Measurements from ENCODE around the gene P2RY14.

DNA sequence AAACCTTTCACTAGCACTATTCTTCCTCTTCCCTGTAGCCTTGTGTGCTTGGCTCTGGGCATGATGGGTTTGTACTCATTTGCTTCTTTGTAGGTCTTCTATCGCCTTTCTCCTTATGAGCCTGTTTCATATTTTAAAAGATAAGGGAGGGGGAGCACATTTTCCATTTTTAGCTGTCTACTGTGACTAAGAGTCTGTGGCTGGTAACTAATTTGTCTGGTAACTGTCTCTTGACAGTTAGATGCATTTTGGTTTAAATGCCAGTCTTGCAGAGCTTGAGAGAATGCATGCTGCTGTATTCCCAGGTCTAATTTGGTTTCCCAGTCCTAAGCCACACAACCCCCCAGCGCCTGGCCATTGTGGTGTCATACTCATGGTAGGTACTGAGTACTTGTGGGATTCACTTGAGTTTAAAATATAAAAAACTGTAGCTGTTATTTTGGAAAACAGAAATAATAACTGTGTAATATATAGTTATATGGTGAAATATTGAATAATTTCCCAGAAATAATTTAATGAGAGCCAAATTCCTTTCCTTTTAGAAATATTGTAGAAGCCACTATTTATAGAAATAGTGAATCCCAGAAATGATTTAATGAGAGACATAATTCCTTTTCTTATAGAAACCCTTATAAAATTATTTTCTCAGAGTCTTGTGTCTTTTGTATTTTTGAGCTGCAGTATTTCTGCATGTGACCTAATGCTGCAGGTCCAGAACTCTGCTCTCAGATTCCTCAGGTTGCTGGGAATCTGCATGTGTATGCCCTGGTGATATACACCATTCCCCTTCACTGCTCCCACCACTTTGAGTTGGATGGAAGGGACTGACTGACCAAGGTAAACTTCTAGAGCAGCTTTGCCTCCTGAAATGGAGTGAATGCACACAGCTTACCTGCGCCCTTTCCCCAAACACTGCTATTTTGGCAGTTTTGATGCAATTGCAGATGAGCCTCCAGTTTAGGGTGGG, 61.4 kb downstream of the P2RY14 start:
- no peak for TF ChIP-seq RELA (CRISPR knock-in tag; IDR thresholded peaks at IDR 0.05; ENCODE audit: borderline replicate concordance)
- TF ChIP-seq, protein P1, sequence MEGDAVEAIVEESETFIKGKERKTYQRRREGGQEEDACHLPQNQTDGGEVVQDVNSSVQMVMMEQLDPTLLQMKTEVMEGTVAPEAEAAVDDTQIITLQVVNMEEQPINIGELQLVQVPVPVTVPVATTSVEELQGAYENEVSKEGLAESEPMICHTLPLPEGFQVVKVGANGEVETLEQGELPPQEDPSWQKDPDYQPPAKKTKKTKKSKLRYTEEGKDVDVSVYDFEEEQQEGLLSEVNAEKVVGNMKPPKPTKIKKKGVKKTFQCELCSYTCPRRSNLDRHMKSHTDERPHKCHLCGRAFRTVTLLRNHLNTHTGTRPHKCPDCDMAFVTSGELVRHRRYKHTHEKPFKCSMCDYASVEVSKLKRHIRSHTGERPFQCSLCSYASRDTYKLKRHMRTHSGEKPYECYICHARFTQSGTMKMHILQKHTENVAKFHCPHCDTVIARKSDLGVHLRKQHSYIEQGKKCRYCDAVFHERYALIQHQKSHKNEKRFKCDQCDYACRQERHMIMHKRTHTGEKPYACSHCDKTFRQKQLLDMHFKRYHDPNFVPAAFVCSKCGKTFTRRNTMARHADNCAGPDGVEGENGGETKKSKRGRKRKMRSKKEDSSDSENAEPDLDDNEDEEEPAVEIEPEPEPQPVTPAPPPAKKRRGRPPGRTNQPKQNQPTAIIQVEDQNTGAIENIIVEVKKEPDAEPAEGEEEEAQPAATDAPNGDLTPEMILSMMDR (IDR thresholded peaks at IDR 0.05): no peak
- TF ChIP-seq NR3C1 (CRISPR knock-in tag; conservative IDR thresholded peaks at IDR 0.05; ENCODE audit: low read depth): no peak
- no peak for TF ChIP-seq ZNF416 (CRISPR knock-in tag; IDR thresholded peaks at IDR 0.05)
- TF ChIP-seq, protein P2, sequence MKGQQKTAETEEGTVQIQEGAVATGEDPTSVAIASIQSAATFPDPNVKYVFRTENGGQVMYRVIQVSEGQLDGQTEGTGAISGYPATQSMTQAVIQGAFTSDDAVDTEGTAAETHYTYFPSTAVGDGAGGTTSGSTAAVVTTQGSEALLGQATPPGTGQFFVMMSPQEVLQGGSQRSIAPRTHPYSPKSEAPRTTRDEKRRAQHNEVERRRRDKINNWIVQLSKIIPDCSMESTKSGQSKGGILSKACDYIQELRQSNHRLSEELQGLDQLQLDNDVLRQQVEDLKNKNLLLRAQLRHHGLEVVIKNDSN (CRISPR knock-in tag; IDR thresholded peaks at IDR 0.05): no peak
- TF ChIP-seq ZNF121 (CRISPR knock-in tag; IDR thresholded peaks at IDR 0.05): no peak
- TF ChIP-seq ATF1 (CRISPR knock-in tag; IDR thresholded peaks at IDR 0.05): no peak
- no peak for TF ChIP-seq NR1H2 (CRISPR knock-in tag; IDR thresholded peaks at IDR 0.05)
- TF ChIP-seq, protein P3, sequence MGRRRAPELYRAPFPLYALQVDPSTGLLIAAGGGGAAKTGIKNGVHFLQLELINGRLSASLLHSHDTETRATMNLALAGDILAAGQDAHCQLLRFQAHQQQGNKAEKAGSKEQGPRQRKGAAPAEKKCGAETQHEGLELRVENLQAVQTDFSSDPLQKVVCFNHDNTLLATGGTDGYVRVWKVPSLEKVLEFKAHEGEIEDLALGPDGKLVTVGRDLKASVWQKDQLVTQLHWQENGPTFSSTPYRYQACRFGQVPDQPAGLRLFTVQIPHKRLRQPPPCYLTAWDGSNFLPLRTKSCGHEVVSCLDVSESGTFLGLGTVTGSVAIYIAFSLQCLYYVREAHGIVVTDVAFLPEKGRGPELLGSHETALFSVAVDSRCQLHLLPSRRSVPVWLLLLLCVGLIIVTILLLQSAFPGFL (CRISPR knock-in tag; IDR thresholded peaks at IDR 0.05; ENCODE audit: borderline replicate concordance): no peak
- no peak for TF ChIP-seq CBFB (CRISPR knock-in tag; IDR thresholded peaks at IDR 0.05; ENCODE audit: low read depth)
